Endothelial cell of umbilical vein (primary cell): ENCODE results near the gene ADAMTSL2. TPM values are rescaled to one million over a fixed set of nuclear protein-coding genes. Genes with fewer than 3 reads are reported as not detected.

Experiments
- BruUV-seq: library from RNA; stranded (reverse); fragments of 400-500 nt; replicated peaks from 2 replicates; lab custom pipeline; 2021; lab: Mats Ljungman, UMichigan
- CTCF ChIA-PET: fragments of 300-600, 350-600 bp; sonication (Branson Sonifier 250); formaldehyde crosslinking; loops from one replicate; lab custom pipeline; 2021; ENCODE audit warnings: antibody characterized with exemption, inconsistent platforms; lab: Charles Lee
- POLR2A ChIA-PET: fragments of 300-600, 350-600 bp; sonication (Branson Sonifier 250); formaldehyde crosslinking; loops from one replicate; lab custom pipeline; 2021; ENCODE audit warnings: antibody characterized with exemption, inconsistent platforms; lab: Charles Lee
- DNase-seq: peaks from one replicate; pipeline ENCODE4 v3.0.0-alpha.2; 2011; ENCODE audit warnings: low read depth, low spot score
- FAIRE-seq: peaks from 2 replicates; lab custom pipeline; 2011; peaks lifted over from hg19 to GRCh38; lab: Jason Lieb, UNC
- H2AFZ ChIP-seq: 2 replicates; pipeline ENCODE4 v1.6.0; 2012; ENCODE audit warnings: low read depth, low read length, control low read depth, inconsistent platforms
- H3K27ac ChIP-seq: 2 replicates; pipeline ENCODE4 v1.5.1; 2011; ENCODE audit warnings: low read depth, mild to moderate bottlenecking, control low read depth, low read length, moderate library complexity; ENCODE audit not compliant: insufficient read depth
- H3K27me3 ChIP-seq, 2 experiments: 2 replicates each; pipeline versions ENCODE4 v1.6.0 to v1.6.1; 2011; ENCODE audit warnings: low read length in 2 of 2, mixed read lengths in 1 of 2; ENCODE audit not compliant: control insufficient read depth in 2 of 2, insufficient read depth in 2 of 2
- H3K36me3 ChIP-seq, 2 experiments: 2 replicates in 1 of 2; 3 replicates in 1 of 2; pipeline ENCODE4 v1.5.1; 2011; ENCODE audit warnings: low read length in 2 of 2, mild to moderate bottlenecking in 1 of 2, moderate library complexity in 1 of 2; ENCODE audit not compliant: control insufficient read depth in 2 of 2, insufficient read depth in 2 of 2; ENCODE audit errors: extremely low read depth in 1 of 2
- H3K4me1 ChIP-seq: 3 replicates; pipeline ENCODE4 v1.5.1; 2011; ENCODE audit warnings: mild to moderate bottlenecking, low read length; ENCODE audit not compliant: control insufficient read depth, insufficient read depth; ENCODE audit errors: extremely low read depth
- H3K4me2 ChIP-seq: 2 replicates; pipeline ENCODE4 v1.6.1; 2011; ENCODE audit warnings: low read length, control low read depth, mixed read lengths; ENCODE audit not compliant: insufficient read depth
- H3K4me3 ChIP-seq, 3 experiments: fragments of 200-600 bp in 1 of 3; sonication (generic), shearing (Covaris generic) in 1 of 3; replicated peaks in 1 of 3; 2 replicates each; pipeline ENCODE4 v1.5.1; 2011 to 2016; ENCODE audit warnings: control low read depth in 3 of 3, low read length in 3 of 3, mild to moderate bottlenecking in 2 of 3, inconsistent platforms in 1 of 3, low read depth in 1 of 3, moderate library complexity in 1 of 3; ENCODE audit not compliant: insufficient read depth in 1 of 3
- H3K79me2 ChIP-seq: 2 replicates; pipeline ENCODE4 v1.6.0; 2012; ENCODE audit warnings: low read length, inconsistent platforms; ENCODE audit not compliant: control insufficient read depth, insufficient read depth
- H3K9ac ChIP-seq: replicated peaks from 2 replicates; pipeline ENCODE3; 2011; ENCODE audit warnings: low read length, control low read depth; ENCODE audit not compliant: insufficient read depth; ENCODE audit errors: extremely low read depth
- H3K9me1 ChIP-seq: replicated peaks from 3 replicates; pipeline ENCODE4 v1.6.0; 2011; ENCODE audit warnings: mild to moderate bottlenecking, low read length; ENCODE audit not compliant: control insufficient read depth, insufficient read depth; ENCODE audit errors: extremely low read depth
- H3K9me3 ChIP-seq: replicated peaks from 2 replicates; pipeline ENCODE4 v1.5.1; 2012; ENCODE audit warnings: low read length, inconsistent platforms; ENCODE audit not compliant: control insufficient read depth, insufficient read depth
- H4K20me1 ChIP-seq: replicated peaks from 2 replicates; pipeline ENCODE3; 2011; ENCODE audit warnings: mild to moderate bottlenecking, low read length; ENCODE audit not compliant: control insufficient read depth, insufficient read depth; ENCODE audit errors: extremely low read depth
- EZH2 ChIP-seq: IDR thresholded peaks from 2 replicates; pipeline ENCODE4 v1.6.1; 2012; ENCODE audit warnings: borderline replicate concordance, low read depth, mild to moderate bottlenecking, moderate library complexity, low read length, inconsistent platforms; ENCODE audit not compliant: severe bottlenecking
- MAX ChIP-seq: IDR thresholded peaks from 2 replicates; pipeline ENCODE4 v1.6.1; 2011; ENCODE audit not compliant: insufficient read depth, insufficient read length
- dilution Hi-C: fragments of 300-500 bp; cut with MboI; formaldehyde crosslinking; loops from one replicate; pipeline ENCODE4 v1.15.0; 2019; ENCODE audit warnings: low sequenced_read_pairs; ENCODE audit not compliant: extremely low pct_ligation_motif_present
- intact Hi-C: fragments of 100-400 bp; cut with micrococcal nuclease; formaldehyde crosslinking; loops from one replicate; pipeline ENCODE4 v1.10.0; 2022
- polyA plus RNA-seq, 4 experiments: library from polyadenylated mRNA; depleted of rRNA in 3 of 4; stranded (reverse) in 3 of 4; unstranded in 1 of 4; fragments of >200 nt; gene quantifications; 2 replicates each; pipeline versions ENCODE4 v1.2.1 to v1.2.3, GENCODE V29; 2011 to 2012; ENCODE audit warnings: missing spikeins in 1 of 4
- total RNA-seq: library from RNA; stranded (reverse); gene quantifications from 2 replicates; pipeline ENCODE4 v1.2.3, GENCODE V29; 2021

ADAMTSL2 gene
- total and polyA plus RNA-seq, 2 donors (not counting 3 experiments of a cell fraction or from before 2014, with no cell fraction given), result not detected

DNA sequence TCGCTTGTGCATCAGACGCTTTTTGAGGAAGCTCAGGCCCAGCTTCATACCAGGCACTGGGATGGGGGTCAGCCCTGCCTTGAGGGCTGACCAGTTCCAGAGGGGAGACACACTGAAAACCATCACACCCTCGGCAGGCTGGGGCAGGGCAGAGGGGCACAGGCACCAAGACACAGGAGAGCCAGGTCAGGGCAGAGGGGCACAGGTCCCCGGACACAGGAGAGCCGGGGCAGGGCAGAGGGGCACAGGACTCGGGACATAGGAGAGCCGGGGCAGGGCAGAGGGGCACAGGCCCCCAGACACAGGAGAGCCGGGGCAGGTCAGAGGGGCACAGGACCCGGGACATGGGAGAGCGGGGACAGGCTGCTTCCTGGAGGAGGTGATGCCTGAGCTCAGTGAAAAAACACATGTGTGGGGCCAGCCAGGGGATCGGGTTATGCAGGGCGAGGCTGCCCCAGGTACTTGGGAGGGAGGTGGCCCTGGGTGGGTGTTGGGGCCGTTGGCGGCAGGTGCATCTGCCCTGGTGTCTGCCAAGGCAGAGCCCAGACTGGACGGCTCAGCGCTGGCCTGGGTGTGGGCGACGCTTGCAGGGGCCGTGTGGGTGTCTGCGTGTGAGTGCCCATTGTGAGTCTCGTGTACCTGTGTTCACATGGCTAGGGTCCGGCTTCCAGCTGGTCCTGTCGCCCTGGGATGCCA, 40.5 kb upstream of the ADAMTSL2 start:
- no TSS peak for BruUV-seq
- H3K4me3 ChIP-seq, result no peak overlapping the region
- no peak for FAIRE-seq
- no peaks in the 10 kb centered on the region for H3K9me3 ChIP-seq
- intact Hi-C loops, result no loop called here
- ChIA-PET CTCF (no interaction called here), POLR2A (no interaction called here)
- H4K20me1 ChIP-seq, result no peaks in the 10 kb centered on the region
- no peaks in the 10 kb centered on the region for H3K27me3 ChIP-seq
- no peak overlapping the region for H2AFZ ChIP-seq
- no peak overlapping the region for H3K4me2 ChIP-seq
- H3K36me3 ChIP-seq, result no peaks in the 10 kb centered on the region
- no peak overlapping the region for H3K9ac ChIP-seq
- no peaks in the 10 kb centered on the region for H3K79me2 ChIP-seq
- no peak for DNase-seq
- no peak overlapping the region for H3K27ac ChIP-seq
- H3K4me1 ChIP-seq, result no peaks in the 10 kb centered on the region
- H3K9me1 ChIP-seq, result no peaks in the 10 kb centered on the region
- no peak for TF ChIP-seq EZH2
- dilution Hi-C loops, result no loop called here

GRCh38 chr9:133494636-133495326, 39.7 kb upstream of the ADAMTSL2 start:
- no peak for TF ChIP-seq MAX
- Histone ChIP-seq H4K20me1 (no peaks in the 10 kb centered on the region), H3K79me2 (no peaks in the 10 kb centered on the region), H3K4me1 (no peaks in the 10 kb centered on the region), H2AFZ (no peak overlapping the region), H3K27ac (no peak overlapping the region), H3K9ac (no peak overlapping the region), H3K36me3 (no peaks in the 10 kb centered on the region), H3K27me3 (no peaks in the 10 kb centered on the region), H3K4me2 (no peak overlapping the region), H3K9me3 (no peaks in the 10 kb centered on the region), H3K9me1 (no peaks in the 10 kb centered on the region), H3K4me3 (no peak overlapping the region)
- CTCF ChIA-PET, result interaction anchor here (1.1 to 1.4 kb wide), 2 partner anchors 11 to 473 kb away, joined by 3 read pairs; no protein-coding TSS in a partner anchor
- intact Hi-C loops (no loop called here), dilution Hi-C loops (no loop called here)
- FAIRE-seq, result no peak
- no peak for DNase-seq
- no TSS peak for BruUV-seq
- POLR2A ChIA-PET, result no interaction called here
